MG63 (cell line): ENCODE data around the gene SLC22A12. TPM values are rescaled to one million over a fixed set of nuclear protein-coding genes. Genes with fewer than 3 reads are reported as not detected.

Experiments used
- DNase-seq: peaks from one replicate; pipeline ENCODE4 v3.0.0-alpha.2; 2020
- H3K27me3 ChIP-seq: fragments of 250-450 bp; sonication (Bioruptor Pico); 2 replicates; pipeline ENCODE4 v1.5.1; 2020; ENCODE audit warnings: mild to moderate bottlenecking, moderate library complexity
- H3K36me3 ChIP-seq: fragments of 250-450 bp; sonication (Bioruptor Pico); 2 replicates; pipeline ENCODE4 v1.5.1; 2020; ENCODE audit warnings: mild to moderate bottlenecking, moderate library complexity
- H3K4me3 ChIP-seq: fragments of 250-450 bp; sonication (Bioruptor Pico); 2 replicates; pipeline ENCODE4 v1.5.1; 2020; ENCODE audit warnings: mild to moderate bottlenecking, moderate library complexity
- H3K9me3 ChIP-seq: fragments of 250-450 bp; sonication (Bioruptor Pico); 2 replicates; pipeline ENCODE4 v1.5.1; 2020; ENCODE audit warnings: mild to moderate bottlenecking, moderate library complexity
- total RNA-seq: library from RNA; depleted of rRNA; stranded (reverse); fragments of >200 nt; shearing (Covaris generic); gene quantifications from 2 replicates; pipeline ENCODE4 v1.2.3, GENCODE V29; 2014; ENCODE audit warnings: low replicate concordance

The SLC22A12 gene
- total RNA-seq, 1 experiment from 2014 or later: not detected

GRCh38 chr11:64607381-64607985 lies 16.5 kb downstream of the SLC22A12 start:
- DNase-seq: no peak
- H3K27me3 ChIP-seq: no peaks in the 10 kb centered on the region
- no peak overlapping the region for H3K4me3 ChIP-seq
- H3K9me3 ChIP-seq: no peaks in the 10 kb centered on the region
- H3K36me3 ChIP-seq: no peaks in the 10 kb centered on the region

DNA sequence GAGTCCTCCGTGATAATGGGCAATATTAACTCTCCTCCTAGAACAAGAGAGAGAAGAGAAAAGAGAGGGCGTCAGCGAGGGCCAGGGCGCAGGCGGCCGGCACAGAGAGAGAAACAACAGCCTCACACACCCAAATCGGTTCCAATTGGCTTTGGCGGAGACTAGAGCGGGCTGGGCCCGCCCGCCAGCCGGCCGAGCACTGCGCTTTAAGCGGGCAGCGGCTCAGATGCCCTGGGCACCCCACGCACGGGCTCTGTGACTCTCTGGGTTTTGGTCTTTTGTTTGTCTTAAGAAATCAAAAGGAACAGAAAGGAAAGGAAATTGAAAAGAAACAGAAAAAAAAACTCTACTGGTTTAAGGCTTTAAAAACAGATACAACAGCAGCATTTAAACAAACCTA lies 17.0 kb downstream of the SLC22A12 start:
- H3K27me3 ChIP-seq: no peaks in the 10 kb centered on the region
- no peaks in the 10 kb centered on the region for H3K9me3 ChIP-seq
- no peaks in the 10 kb centered on the region for H3K36me3 ChIP-seq
- DNase-seq: peak; percentile 12
- no peak overlapping the region for H3K4me3 ChIP-seq

DNA sequence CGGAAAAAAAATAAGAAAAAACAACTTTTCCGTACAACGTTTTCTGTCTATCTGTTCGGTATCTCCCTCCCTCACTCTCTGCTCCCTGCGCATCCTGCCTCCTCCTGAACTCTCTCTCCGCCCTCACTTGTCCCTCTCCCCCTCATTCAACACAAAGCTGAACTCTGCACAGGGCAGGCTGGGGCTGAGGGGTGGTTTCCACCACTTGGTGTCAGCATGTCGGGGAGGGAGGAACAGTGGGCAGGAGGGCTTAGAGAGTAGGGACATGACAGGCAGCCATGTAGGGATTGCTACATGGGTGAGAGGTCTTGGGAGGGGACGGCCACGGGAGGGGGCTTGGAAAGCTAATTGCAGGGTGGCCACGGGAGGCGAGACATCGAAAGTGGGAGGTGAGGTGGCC lies 17.6 kb downstream of the SLC22A12 start:
- H3K9me3 ChIP-seq: no peaks in the 10 kb centered on the region
- H3K27me3 ChIP-seq: no peaks in the 10 kb centered on the region
- DNase-seq: no peak
- no peak overlapping the region for H3K4me3 ChIP-seq
- H3K36me3 ChIP-seq: no peaks in the 10 kb centered on the region

DNA sequence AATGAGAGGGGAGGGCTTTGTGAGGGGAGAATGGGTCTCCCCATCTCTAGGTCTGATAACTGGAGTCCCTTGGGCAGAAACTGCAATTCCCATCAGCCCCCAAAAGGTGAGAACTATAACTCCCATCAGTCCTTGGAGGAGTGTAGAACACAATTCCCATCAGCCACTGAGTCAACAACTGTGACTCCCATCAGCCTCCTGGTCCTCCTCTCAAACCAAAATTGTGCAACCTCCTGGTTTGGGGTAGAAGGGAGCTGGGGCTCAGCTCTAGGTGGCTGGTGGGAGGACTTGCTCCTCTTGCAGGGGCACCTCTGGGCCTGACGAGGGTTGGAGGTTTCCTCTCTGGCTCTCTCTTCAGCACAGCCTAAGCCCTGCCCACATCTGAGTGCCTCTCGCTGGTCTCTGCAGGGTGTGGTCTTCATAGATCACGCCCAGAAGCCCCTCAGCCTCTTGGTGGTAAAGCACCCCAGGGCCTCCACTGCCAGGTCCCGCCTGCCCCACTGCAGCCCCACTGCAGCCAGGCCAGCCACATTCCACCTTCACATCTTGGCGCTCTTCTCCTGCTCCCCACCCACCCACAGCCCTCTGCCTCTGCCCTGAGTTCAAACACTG lies 18.5 kb downstream of the SLC22A12 start:
- Histone ChIP-seq H3K36me3 (no peaks in the 10 kb centered on the region), H3K27me3 (no peaks in the 10 kb centered on the region), H3K9me3 (no peaks in the 10 kb centered on the region), H3K4me3 (no peak overlapping the region)
- no peak for DNase-seq

GRCh38 chr11:64610596-64610995 lies 19.6 kb downstream of the SLC22A12 start:
- DNase-seq: no peak
- Histone ChIP-seq H3K9me3 (no peaks in the 10 kb centered on the region), H3K36me3 (no peaks in the 10 kb centered on the region), H3K27me3 (no peaks in the 10 kb centered on the region), H3K4me3 (no peak overlapping the region)

DNA sequence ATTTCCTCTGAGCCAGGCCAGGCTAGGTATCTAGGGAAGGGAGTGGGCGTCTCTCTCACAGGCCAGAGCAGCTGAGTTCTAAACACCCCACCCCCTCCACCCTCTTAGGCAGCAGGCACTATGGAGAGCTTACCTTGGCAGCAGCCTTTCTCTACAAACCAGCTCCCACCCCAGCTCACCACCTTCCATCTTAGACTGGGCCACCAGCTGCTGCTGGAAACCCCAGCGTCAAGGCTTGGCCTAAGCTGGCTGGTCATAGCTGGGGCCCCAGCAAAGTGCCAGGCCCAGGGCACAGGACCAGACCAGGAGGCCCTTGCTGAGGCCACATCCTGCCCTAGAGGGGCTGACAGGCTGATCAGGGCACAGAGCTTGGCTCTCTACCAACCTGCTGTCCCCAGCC lies 20.2 kb downstream of the SLC22A12 start:
- Histone ChIP-seq H3K36me3 (no peaks in the 10 kb centered on the region), H3K9me3 (no peaks in the 10 kb centered on the region), H3K27me3 (no peaks in the 10 kb centered on the region), H3K4me3 (no peak overlapping the region)
- no peak for DNase-seq

GRCh38 chr11:64611869-64612646 lies 21.0 kb downstream of the SLC22A12 start:
- DNase-seq: peak; percentile 12
- Histone ChIP-seq H3K9me3 (no peaks in the 10 kb centered on the region), H3K36me3 (no peaks in the 10 kb centered on the region), H3K27me3 (no peaks in the 10 kb centered on the region), H3K4me3 (no peak overlapping the region)

- Histone ChIP-seq H3K36me3 (no peaks in the 10 kb centered on the region), H3K9me3 (no peaks in the 10 kb centered on the region), H3K27me3 (no peaks in the 10 kb centered on the region), H3K4me3 (no peak overlapping the region)
- DNase-seq: no peak
Measured at GRCh38 chr11:64613648-64614047, 22.6 kb downstream of the SLC22A12 start.

DNA sequence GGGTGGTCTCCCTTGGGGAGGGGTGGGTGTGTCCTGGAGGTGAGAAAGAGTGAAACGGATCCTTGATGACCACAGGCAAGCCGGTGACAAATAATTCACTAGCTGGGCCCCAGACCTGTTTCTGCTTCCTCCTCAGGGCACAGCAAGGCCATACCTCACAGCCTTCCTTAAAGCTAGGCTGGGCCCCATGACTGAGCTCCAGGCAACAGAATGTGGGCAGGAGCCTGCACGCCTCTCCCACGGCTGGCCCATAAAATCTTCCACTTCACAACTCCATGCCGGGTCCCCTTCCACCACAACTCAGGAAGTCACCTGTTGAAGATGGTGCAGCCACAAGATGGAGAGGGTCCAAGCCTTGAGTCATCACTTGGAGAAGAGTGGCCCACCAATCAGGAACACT lies 23.9 kb downstream of the SLC22A12 start:
- no peak for DNase-seq
- H3K9me3 ChIP-seq: no peaks in the 10 kb centered on the region
- no peaks in the 10 kb centered on the region for H3K27me3 ChIP-seq
- no peak overlapping the region for H3K4me3 ChIP-seq
- H3K36me3 ChIP-seq: no peaks in the 10 kb centered on the region

DNA sequence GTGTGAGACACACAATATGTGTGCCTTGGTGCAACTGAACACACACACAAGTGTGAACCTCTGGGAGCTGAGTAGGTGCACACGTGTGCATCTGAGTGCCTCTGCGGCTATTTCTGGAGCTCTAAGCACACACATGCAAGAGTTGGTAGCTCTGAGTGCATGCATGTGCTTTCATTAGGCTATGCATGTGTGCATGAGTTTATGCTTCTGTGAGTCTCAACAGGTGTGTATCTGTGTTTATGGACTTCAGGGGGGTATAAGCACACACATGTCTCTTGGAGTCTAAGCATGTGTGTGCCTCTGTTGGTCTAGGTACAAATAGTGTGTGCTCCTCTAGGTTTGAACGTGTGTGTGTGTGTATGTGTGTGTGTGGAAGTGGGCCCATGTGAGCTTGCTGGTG lies 25.8 kb downstream of the SLC22A12 start:
- H3K9me3 ChIP-seq: no peaks in the 10 kb centered on the region
- no peaks in the 10 kb centered on the region for H3K27me3 ChIP-seq
- H3K4me3 ChIP-seq: no peak overlapping the region
- H3K36me3 ChIP-seq: no peaks in the 10 kb centered on the region
- DNase-seq: no peak

- Histone ChIP-seq H3K27me3 (no peaks in the 10 kb centered on the region), H3K9me3 (no peaks in the 10 kb centered on the region), H3K36me3 (no peaks in the 10 kb centered on the region), H3K4me3 (no peak overlapping the region)
- no peak for DNase-seq
Measured at GRCh38 chr11:64619196-64619595, 28.2 kb downstream of the SLC22A12 start.

DNA sequence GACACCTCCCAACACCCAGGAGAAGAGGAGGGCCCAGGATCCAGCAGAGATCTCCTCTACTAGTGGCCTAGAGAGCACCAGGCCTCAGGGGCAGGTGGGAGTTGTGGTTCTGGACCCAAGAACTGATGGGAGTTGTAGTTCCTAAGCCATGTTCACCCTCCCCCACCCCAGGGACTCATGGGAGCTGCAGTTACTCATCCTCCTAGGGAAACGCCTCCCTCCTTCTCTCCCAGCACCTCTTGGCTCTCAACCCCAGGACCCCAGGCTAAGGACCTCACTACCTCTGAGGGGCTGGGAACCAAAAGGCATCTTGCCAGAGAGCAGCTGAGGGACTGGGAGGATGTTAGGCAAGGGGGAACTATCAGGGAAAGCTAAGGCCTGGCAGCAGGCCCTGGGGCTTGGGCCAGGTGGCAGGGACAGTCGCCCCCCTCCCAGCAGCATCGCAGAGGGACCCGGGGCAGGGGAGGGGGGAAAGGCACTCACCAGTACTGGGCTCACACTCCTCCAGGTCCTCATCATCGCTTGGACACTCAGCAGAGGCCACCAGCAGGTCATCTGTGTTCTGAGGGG lies 28.9 kb downstream of the SLC22A12 start:
- peak; percentile 59 for DNase-seq
- no peaks in the 10 kb centered on the region for H3K9me3 ChIP-seq
- no peak overlapping the region for H3K4me3 ChIP-seq
- H3K27me3 ChIP-seq: no peaks in the 10 kb centered on the region
- H3K36me3 ChIP-seq: no peaks in the 10 kb centered on the region

- Histone ChIP-seq H3K4me3 (no peak overlapping the region), H3K36me3 (no peaks in the 10 kb centered on the region), H3K27me3 (no peaks in the 10 kb centered on the region), H3K9me3 (no peaks in the 10 kb centered on the region)
- no peak for DNase-seq
Measured at GRCh38 chr11:64620381-64620971, 29.5 kb downstream of the SLC22A12 start.

DNA sequence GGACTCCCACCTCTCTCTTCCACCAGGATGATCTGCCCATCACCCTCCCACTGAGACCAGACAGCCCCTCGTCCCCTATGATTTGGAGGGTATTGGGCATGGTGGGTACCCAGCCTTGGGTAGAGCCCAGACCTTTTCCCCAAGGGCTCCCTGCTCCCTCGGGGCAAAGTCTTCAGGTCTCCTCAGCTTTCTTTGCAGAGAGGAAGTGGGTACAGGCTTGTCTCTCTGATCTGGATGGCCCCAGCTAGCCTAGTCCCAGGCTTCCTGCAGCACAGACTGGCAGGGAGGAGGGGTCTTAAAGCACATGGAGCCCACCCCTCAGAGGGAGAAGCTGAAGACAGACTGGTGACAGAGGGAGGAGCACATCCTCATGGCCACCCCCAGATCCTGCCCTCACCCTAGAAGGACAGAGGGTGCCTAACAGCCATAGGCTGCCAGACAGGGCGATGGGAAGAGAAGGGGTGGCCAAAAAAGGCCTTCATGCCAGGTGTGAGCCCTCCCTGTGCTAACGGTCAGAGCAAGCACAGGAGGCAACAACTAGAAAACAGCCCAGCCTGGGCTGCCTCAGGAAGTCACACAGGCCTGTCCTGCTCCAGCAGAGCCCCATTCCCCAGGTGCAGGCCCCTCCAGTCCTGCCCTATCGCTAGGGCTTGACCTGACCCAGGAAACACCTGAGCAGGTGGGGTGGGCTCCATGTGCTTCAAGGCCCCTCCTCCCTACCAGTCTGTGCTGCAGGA lies 30.4 kb downstream of the SLC22A12 start:
- no peaks in the 10 kb centered on the region for H3K9me3 ChIP-seq
- DNase-seq: no peak
- H3K36me3 ChIP-seq: no peaks in the 10 kb centered on the region
- no peak overlapping the region for H3K4me3 ChIP-seq
- H3K27me3 ChIP-seq: no peaks in the 10 kb centered on the region

- Histone ChIP-seq H3K9me3 (no peaks in the 10 kb centered on the region), H3K4me3 (no peak overlapping the region), H3K27me3 (no peaks in the 10 kb centered on the region), H3K36me3 (no peaks in the 10 kb centered on the region)
- no peak for DNase-seq
Measured at GRCh38 chr11:64622681-64623080, 31.7 kb downstream of the SLC22A12 start.

DNA sequence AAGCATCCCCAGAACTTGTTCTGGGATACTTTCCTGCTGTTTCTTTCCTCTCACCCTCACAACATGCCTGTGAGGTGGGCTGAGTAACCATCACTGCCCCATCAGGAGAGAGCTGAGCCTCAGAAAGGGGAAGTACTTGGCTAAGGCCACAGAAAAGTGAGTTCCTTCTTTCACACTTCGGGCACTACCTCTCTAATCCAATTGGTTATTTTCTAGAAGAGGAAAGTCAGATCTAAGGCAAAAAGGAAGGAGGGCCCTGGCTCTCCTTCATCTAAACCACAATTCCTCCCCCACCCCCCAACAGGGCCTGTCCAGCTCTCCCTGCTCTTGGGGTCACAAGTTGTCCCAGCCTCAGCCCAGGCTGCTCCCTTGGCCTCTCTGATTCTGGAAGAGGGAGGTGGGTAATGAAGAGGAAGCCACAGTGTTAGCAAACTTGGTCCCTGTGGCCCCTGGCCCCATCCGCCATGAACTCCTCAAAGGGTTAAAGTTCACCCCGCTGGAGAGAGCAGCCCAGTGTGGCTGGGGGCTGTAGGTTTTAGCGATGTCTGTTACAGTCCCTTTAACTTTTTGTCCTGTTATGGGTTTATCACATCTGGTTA lies 34.0 kb downstream of the SLC22A12 start:
- H3K4me3 ChIP-seq: no peak overlapping the region
- no peaks in the 10 kb centered on the region for H3K36me3 ChIP-seq
- no peaks in the 10 kb centered on the region for H3K9me3 ChIP-seq
- no peak for DNase-seq
- H3K27me3 ChIP-seq: no peaks in the 10 kb centered on the region
